GM12891 (cell line): Measurements from ENCODE around the gene ZNF606.
"Not testable (repeated sequence)": the region's sequence is repeated elsewhere in the genome, so short reads cannot be mapped to it uniquely, and the experiment has no call there.

Source experiments
- PAX5 ChIP-seq: IDR thresholded peaks from 2 replicates; pipeline ENCODE4 v1.6.1; 2011; ENCODE audit warnings: low read length, moderate library complexity, mild to moderate bottlenecking; ENCODE audit not compliant: insufficient read depth, severe bottlenecking
- POLR2A ChIP-seq: IDR thresholded peaks from 2 replicates; pipeline ENCODE4 v1.6.1; 2011; ENCODE audit warnings: low read depth, low read length, control low read depth
- POLR2AphosphoS5 ChIP-seq: IDR thresholded peaks from 2 replicates; pipeline ENCODE4 v1.6.1; 2011; ENCODE audit warnings: low read depth, low read length, control low read depth
- SPI1 ChIP-seq: IDR thresholded peaks from 2 replicates; pipeline ENCODE4 v1.6.1; 2011; ENCODE audit warnings: low read depth, low read length, control low read depth

GRCh38 chr19:58008877-58009276 is 6.3 kb upstream of the ZNF606 start:
- TF ChIP-seq POLR2A, POLR2AphosphoS5, PAX5, SPI1: not testable (repeated sequence)
